Ishikawa (cell line): ENCODE data around the gene S100A5.
A peak's percentile ranks its signal among the peaks of the same experiment; 100 is the strongest.

Experiments used
- CEBPB ChIP-seq: IDR thresholded peaks from 2 replicates; pipeline ENCODE4 v1.6.1; 2012
- CREB1 ChIP-seq: IDR thresholded peaks from 2 replicates; pipeline ENCODE4 v1.6.1; 2012; ENCODE audit warnings: low read depth
- EGR1 ChIP-seq: IDR thresholded peaks from 2 replicates; pipeline ENCODE4 v1.6.1; 2012
- EP300 ChIP-seq: IDR thresholded peaks from 2 replicates; pipeline ENCODE4 v1.6.1; 2012; ENCODE audit warnings: borderline replicate concordance
- FOXM1 ChIP-seq: IDR thresholded peaks from 2 replicates; pipeline ENCODE4 v1.6.1; 2012; ENCODE audit warnings: low read depth, borderline replicate concordance
- MAX ChIP-seq: IDR thresholded peaks from 2 replicates; pipeline ENCODE4 v1.6.1; 2012
- NFIC ChIP-seq: IDR thresholded peaks from 2 replicates; pipeline ENCODE4 v1.6.1; 2012
- RAD21 ChIP-seq: IDR thresholded peaks from 2 replicates; pipeline ENCODE4 v1.6.1; 2012; ENCODE audit warnings: low read depth
- REST ChIP-seq: IDR thresholded peaks from 2 replicates; pipeline ENCODE4 v1.6.1; 2012; ENCODE audit warnings: low read depth, mild to moderate bottlenecking
- TAF1 ChIP-seq: IDR thresholded peaks from 2 replicates; pipeline ENCODE4 v1.6.1; 2012; ENCODE audit warnings: low read depth, mild to moderate bottlenecking
- TCF12 ChIP-seq: IDR thresholded peaks from 2 replicates; pipeline ENCODE4 v1.6.1; 2012; ENCODE audit warnings: low read depth
- TEAD4 ChIP-seq: IDR thresholded peaks from 2 replicates; pipeline ENCODE4 v1.6.1; 2012
- USF1 ChIP-seq: IDR thresholded peaks from 2 replicates; pipeline ENCODE4 v1.6.1; 2012
- YY1 ChIP-seq: IDR thresholded peaks from 2 replicates; pipeline ENCODE4 v1.6.1; 2012; ENCODE audit warnings: low read depth
- ZBTB7A ChIP-seq: IDR thresholded peaks from 2 replicates; pipeline ENCODE4 v1.6.1; 2012; ENCODE audit warnings: low read depth

Gene S100A5

GRCh38 chr1:153546796-153547559 is 6.2 kb upstream of the S100A5 start:
- TF ChIP-seq MAX (peak; percentile 69), REST (no peak)

- no peak for TF ChIP-seq YY1
- TF ChIP-seq CEBPB: no peak
- TF ChIP-seq TEAD4: no peak
- no peak for TF ChIP-seq RAD21
- TF ChIP-seq EGR1: no peak
- no peak for TF ChIP-seq CREB1
- no peak for TF ChIP-seq ZBTB7A
- no peak for TF ChIP-seq FOXM1
- TF ChIP-seq TAF1: no peak
- TF ChIP-seq TCF12: no peak
- no peak for TF ChIP-seq USF1
- no peak for TF ChIP-seq EP300
- no peak for TF ChIP-seq NFIC
- TF ChIP-seq REST: no peak
- TF ChIP-seq MAX: no peak
These were observed 5.6 kb upstream of the S100A5 start for GRCh38 chr1:153546371-153546770.

- TF ChIP-seq FOXM1 (peak; percentile 35; the same call in 1 of the 2 replicates), NFIC (peak; percentile 81), RAD21 (no peak; the same call in 1 of the 2 replicates), CREB1 (no peak), REST (no peak), MAX (peak; percentile 76), YY1 (peak; percentile 18; the same call in 1 of the 2 replicates), TAF1 (peak; percentile 60; the same call in 1 of the 2 replicates), TCF12 (no peak; the same call in 1 of the 2 replicates), ZBTB7A (no peak), EP300 (peak; percentile 75; the same call in 1 of the 2 replicates), TEAD4 (no peak), USF1 (no peak), CEBPB (no peak), EGR1 (0 out of 2 replicates have a peak, but pooled peaks have one; percentile 44)
These were observed 4.6 kb upstream of the S100A5 start, which contains the start of gene S100A4 for GRCh38 chr1:153545067-153546055. S100A4 (minus strand) TSS chr1:153545806; CDS start chr1:153544794, 1,012 bp downstream.
